ENCODE data around the gene CBX6. TPM values are rescaled to one million over a fixed set of nuclear protein-coding genes. Genes with fewer than 3 reads are reported as not detected.

The CBX6 gene
- total RNA-seq, 3 donors from 2014 or later (not counting 1 experiment from before 2014, with no cell fraction given), result 68.0 to 81.5 (median 75.7) TPM

GRCh38 chr22:38849811-38850210, 22.2 kb downstream of the CBX6 start:
- no peaks in the 10 kb centered on the region for H3K9me3 Mint-ChIP-seq
- no peaks in the 10 kb centered on the region for H3K36me3 ChIP-seq (ENCODE audit: control insufficient read depth, insufficient read depth, low read length)
- DNase-seq (no peak), ATAC-seq (no peak)
- 87% methylated on average over 6 of the region's 6 CpGs for whole genome bisulfite sequencing (ENCODE audit: insufficient coverage)
- no peak overlapping the region for H3K4me3 ChIP-seq (ENCODE audit: low read length)
- H3K9me3 ChIP-seq (ENCODE audit: control insufficient read depth, insufficient read depth, low read length), result no peaks in the 10 kb centered on the region
- no peaks in the 10 kb centered on the region for H3K27me3 ChIP-seq (ENCODE audit: control insufficient read depth, insufficient read depth, low read length)
- H3K27ac Mint-ChIP-seq, result no peak overlapping the region
- no peaks in the 10 kb centered on the region for H3K4me1 Mint-ChIP-seq
- TF ChIP-seq, protein P1, sequence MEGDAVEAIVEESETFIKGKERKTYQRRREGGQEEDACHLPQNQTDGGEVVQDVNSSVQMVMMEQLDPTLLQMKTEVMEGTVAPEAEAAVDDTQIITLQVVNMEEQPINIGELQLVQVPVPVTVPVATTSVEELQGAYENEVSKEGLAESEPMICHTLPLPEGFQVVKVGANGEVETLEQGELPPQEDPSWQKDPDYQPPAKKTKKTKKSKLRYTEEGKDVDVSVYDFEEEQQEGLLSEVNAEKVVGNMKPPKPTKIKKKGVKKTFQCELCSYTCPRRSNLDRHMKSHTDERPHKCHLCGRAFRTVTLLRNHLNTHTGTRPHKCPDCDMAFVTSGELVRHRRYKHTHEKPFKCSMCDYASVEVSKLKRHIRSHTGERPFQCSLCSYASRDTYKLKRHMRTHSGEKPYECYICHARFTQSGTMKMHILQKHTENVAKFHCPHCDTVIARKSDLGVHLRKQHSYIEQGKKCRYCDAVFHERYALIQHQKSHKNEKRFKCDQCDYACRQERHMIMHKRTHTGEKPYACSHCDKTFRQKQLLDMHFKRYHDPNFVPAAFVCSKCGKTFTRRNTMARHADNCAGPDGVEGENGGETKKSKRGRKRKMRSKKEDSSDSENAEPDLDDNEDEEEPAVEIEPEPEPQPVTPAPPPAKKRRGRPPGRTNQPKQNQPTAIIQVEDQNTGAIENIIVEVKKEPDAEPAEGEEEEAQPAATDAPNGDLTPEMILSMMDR (IDR thresholded peaks at IDR 0.05), result no peak
- H3K27ac ChIP-seq (ENCODE audit: low read length), result no peak overlapping the region
- H3K4me1 ChIP-seq (ENCODE audit: control insufficient read depth, insufficient read depth, low read length), result no peaks in the 10 kb centered on the region
- H3K4me3 Mint-ChIP-seq, result no peak overlapping the region
- intact Hi-C loops (cut with micrococcal nuclease), result no loop called here
- H3K36me3 Mint-ChIP-seq, result no peaks in the 10 kb centered on the region
- H3K27me3 Mint-ChIP-seq (ENCODE audit: low read depth in 2 of 2), result peaks cover 0 to 11% of the 10 kb centered on the region in 2 donors

GRCh38 chr22:38846412-38846811, 25.6 kb downstream of the CBX6 start:
- Mint-ChIP-seq H3K27ac (no peak overlapping the region), H3K4me1 (peaks cover 9 to 17% of the 10 kb centered on the region in 2 donors), H3K36me3 (no peaks in the 10 kb centered on the region), H3K4me3 (no peak overlapping the region), H3K27me3 (ENCODE audit: low read depth in 2 of 2) (peaks cover 0 to 16% of the 10 kb centered on the region in 2 donors), H3K9me3 (no peaks in the 10 kb centered on the region)
- H3K9me3 ChIP-seq (ENCODE audit: control insufficient read depth, insufficient read depth, low read length), result no peaks in the 10 kb centered on the region
- no peak overlapping the region for H3K4me3 ChIP-seq (ENCODE audit: low read length)
- H3K36me3 ChIP-seq (ENCODE audit: control insufficient read depth, insufficient read depth, low read length), result no peaks in the 10 kb centered on the region
- intact Hi-C loops (cut with micrococcal nuclease), result no loop called here
- DNase-seq, result no peak
- no peaks in the 10 kb centered on the region for H3K27me3 ChIP-seq (ENCODE audit: control insufficient read depth, insufficient read depth, low read length)
- 100% methylated on average over 1 of the region's 1 CpG for WGBS (ENCODE audit: insufficient coverage)
- H3K4me1 ChIP-seq (ENCODE audit: control insufficient read depth, insufficient read depth, low read length), result peaks cover 19% of the 10 kb centered on the region
- no peak overlapping the region for H3K27ac ChIP-seq (ENCODE audit: low read length)
- ATAC-seq, result no peak
- TF ChIP-seq, protein P1 (IDR thresholded peaks at IDR 0.05), result no peak

DNA sequence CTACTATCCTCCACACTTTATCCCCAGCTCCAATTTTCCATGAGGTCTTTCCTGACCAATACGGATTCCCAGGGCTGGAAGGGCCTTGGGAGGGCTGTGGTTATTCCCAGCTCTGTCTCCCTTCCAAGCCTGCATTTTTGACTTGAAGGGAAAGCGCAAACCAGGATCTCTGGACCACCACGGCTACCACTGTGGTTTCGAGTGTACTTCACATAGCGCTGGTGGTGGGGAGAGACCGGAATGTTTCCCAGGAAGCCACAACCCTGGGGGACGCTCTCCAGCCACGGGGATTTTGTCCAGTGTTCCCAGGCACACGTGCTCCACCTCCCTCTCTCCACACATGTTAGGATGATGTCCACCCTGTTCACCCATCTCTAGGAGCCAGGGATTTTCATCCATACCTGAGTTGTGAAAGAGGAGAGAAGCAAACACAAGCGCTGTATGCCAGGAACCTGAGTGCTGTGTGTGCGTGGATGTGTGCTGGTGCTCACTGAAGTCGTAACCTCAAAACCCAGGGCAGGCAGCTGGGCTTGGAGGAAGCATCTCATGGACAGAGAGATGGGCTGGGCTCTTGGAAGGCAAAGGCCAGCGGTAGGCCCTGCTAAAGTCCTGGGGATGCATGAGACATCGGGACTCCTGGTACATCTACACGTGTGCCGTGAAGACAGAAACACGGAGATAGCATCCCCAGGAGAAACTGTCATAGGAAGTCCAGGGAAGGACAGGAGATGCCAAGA, 26.8 kb downstream of the CBX6 start:
- 82% methylated on average over 17 of the region's 17 CpGs for WGBS (ENCODE audit: insufficient coverage)
- ATAC-seq (no peak), DNase-seq (no peak)
- H3K4me1 ChIP-seq (ENCODE audit: control insufficient read depth, insufficient read depth, low read length), result peaks cover 19% of the 10 kb centered on the region
- TF ChIP-seq, protein P1 (IDR thresholded peaks at IDR 0.05), result no peak
- intact Hi-C loops (cut with micrococcal nuclease), result no loop called here
- Mint-ChIP-seq H3K9me3 (no peaks in the 10 kb centered on the region), H3K27ac (no peak overlapping the region), H3K36me3 (no peaks in the 10 kb centered on the region), H3K4me3 (peak overlapping the region; percentile 58), H3K4me1 (peaks cover 14 to 26% of the 10 kb centered on the region in 2 donors), H3K27me3 (ENCODE audit: low read depth in 2 of 2) (peaks cover 0 to 24% of the 10 kb centered on the region in 2 donors)
- no peaks in the 10 kb centered on the region for H3K9me3 ChIP-seq (ENCODE audit: control insufficient read depth, insufficient read depth, low read length)
- no peaks in the 10 kb centered on the region for H3K27me3 ChIP-seq (ENCODE audit: control insufficient read depth, insufficient read depth, low read length)
- no peak overlapping the region for H3K27ac ChIP-seq (ENCODE audit: low read length)
- H3K4me3 ChIP-seq (ENCODE audit: low read length), result no peak overlapping the region
- H3K36me3 ChIP-seq (ENCODE audit: control insufficient read depth, insufficient read depth, low read length), result no peaks in the 10 kb centered on the region
